Cardiac atrium fibroblast (primary cell): ENCODE results near the gene PCIF1. TPM values are rescaled to one million over a fixed set of nuclear protein-coding genes. Genes with fewer than 3 reads are reported as not detected.

ENCODE experiments used
- total RNA-seq: library from RNA; depleted of rRNA; stranded (reverse); fragments of >200 nt; gene quantifications from 2 replicates; pipeline ENCODE4 v1.2.3, GENCODE V29; 2015

PCIF1 gene
- 9.2 and 17.3 TPM in 2 replicates for total RNA-seq

DNA sequence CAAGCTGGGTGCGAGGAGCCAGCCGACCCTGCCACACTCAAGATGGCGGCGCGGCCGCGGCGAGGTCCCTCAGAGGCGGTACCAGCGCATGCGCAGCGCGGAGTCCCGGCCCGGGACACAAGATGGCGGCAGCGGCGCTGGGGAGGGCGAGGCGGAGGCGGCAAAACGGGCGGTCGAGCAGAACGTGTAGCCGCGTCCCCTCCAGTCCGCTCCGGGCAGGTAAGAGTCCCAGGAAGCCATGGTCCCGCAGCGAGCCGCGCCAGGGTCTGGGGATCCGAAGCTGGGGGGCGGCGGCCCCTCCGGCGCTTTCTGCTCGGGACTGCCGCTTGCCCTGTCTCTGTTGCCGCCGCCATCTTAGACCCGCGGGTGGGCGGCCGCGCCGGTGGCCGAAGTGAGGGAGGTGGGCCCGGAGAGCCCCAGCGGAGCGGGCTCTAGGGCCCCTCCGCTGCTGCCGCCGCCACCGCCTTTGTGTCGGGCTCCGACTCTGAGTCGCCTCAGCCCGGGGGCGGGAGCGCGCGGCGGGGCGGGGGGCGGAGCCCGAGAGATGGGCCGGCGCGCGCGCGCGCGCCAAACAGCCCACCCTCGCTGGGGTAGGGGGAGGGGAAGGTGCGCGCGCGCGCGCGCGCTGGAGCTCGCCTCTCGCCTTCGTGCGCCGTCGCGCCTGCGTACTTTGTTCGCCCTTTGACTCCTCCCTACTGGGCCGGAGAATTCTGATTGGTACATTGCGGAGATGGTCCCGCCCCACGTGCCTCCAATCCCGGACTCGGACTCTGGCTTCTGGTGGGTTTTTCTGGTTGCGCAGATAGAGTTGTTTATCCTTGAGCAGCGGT, at the start of gene PCIF1:
Gene PCIF1 (plus strand): TSS at position 98 of the 830 bp plus-strand sequence. CDS start 4,317 bp downstream, outside the sequence.

DNA sequence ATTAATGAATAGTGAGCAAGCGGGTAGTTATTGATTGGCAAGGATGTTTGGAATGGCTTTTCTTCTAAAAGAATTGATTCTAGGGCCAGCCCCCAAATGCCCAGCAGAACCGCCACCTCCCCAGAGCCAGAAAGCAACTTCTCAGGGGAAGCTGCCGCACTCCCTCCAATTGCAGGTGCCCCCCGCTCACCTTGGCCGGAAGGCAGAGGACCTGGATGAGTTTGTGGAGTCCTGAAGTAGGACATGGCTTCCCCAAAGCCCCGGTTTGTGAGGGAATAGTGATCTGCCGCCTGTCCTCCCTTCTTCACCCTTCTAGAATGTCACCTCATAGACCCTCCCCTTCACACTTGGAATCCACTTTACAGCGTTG, 47.2 kb upstream of the PCIF1 start, which contains the start of gene SPATA25:
Gene SPATA25 (minus strand): TSS at position 277 of the 370 bp plus-strand sequence. CDS start 32 bp downstream, at position 245.

DNA sequence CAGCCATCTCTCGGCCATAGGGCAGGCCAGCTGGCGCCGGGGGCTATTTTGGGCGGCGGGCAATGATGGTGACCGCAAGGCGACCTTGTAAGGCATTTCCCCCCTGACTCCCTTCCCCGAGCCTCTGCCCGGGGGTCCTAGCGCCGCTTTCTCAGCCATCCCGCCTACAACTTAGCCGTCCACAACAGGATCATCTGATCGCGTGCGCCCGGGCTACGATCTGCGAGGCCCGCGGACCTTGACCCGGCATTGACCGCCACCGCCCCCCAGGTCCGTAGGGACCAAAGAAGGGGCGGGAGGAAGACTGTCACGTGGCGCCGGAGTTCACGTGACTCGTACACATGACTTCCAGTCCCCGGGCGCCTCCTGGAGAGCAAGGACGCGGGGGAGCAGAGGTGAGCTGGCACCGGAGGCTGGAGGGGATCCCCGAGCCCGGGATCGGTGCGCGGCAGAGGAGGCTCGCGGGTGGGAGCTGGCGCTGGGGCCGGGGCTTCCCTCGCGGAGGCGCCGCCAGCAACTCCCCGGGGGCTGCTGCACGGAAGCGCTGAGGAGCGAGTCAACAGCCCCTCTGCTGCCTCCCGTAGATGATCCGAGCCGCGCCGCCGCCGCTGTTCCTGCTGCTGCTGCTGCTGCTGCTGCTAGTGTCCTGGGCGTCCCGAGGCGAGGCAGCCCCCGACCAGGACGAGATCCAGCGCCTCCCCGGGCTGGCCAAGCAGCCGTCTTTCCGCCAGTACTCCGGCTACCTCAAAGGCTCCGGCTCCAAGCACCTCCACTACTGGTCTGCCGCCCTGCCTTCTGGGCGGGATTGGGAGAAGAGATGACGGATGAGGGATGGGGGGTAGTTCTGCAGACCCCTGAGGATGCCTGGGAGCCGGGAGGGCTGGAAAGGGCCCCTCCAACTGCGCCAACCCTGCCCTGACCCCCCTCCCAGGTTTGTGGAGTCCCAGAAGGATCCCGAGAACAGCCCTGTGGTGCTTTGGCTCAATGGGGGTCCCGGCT, 43.2 kb upstream of the PCIF1 start, which contains the start of the genes CTSA and NEURL2:
Gene CTSA (plus strand): TSS at position 351 of the 999 bp plus-strand sequence. CDS start 234 bp downstream, at position 585.
Gene NEURL2 (minus strand): TSS at position 224 of the 999 bp plus-strand sequence. CDS start 217 bp downstream, at position 7.

GRCh38 chr20:45911486-45912343, 22.8 kb upstream of the PCIF1 start, which contains the start of gene PLTP:
TSS of gene PLTP (minus strand) at chr20:45912155. CDS start at chr20:45911452, 703 bp downstream.

GRCh38 chr20:45971675-45972499, 37.4 kb downstream of the PCIF1 start, which contains the start of gene ZNF335:
TSS of gene ZNF335 (minus strand) at chr20:45972203. CDS start at chr20:45971410, 793 bp downstream.

Other genes with a start within 250 kb of the PCIF1 start
- not detected in 2 replicates for gene WFDC13, start 232.6 kb upstream of the PCIF1 start, total RNA-seq
- gene WFDC10B, start 229.7 kb upstream of the PCIF1 start, total RNA-seq: not detected in 2 replicates
- gene SPINT4, start 212.3 kb upstream of the PCIF1 start, total RNA-seq: not detected in 2 replicates
- not detected in 2 replicates for gene WFDC3, start 142.8 kb upstream of the PCIF1 start, total RNA-seq
- gene DNTTIP1, start 142.7 kb upstream of the PCIF1 start, total RNA-seq: 17.2 and 25.1 TPM in 2 replicates
- gene UBE2C, start 122.0 kb upstream of the PCIF1 start, total RNA-seq: 19.6 and 32.7 TPM in 2 replicates
- gene TNNC2, start 107.4 kb upstream of the PCIF1 start, total RNA-seq: not detected in 2 replicates
- 33.6 and 41.5 TPM in 2 replicates for gene SNX21, start 100.9 kb upstream of the PCIF1 start, total RNA-seq
- 45.3 and 87.3 TPM in 2 replicates for gene ACOT8, start 77.3 kb upstream of the PCIF1 start, total RNA-seq
- 2.9 and 6.1 TPM in 2 replicates for gene ZSWIM3, start 77.1 kb upstream of the PCIF1 start, total RNA-seq
- gene ZSWIM1, start 53.5 kb upstream of the PCIF1 start, total RNA-seq: 9.4 and 9.9 TPM in 2 replicates
- not detected in 2 replicates for gene SPATA25, start 47.1 kb upstream of the PCIF1 start, total RNA-seq
- gene NEURL2, start 43.5 kb upstream of the PCIF1 start, total RNA-seq: 1.1 and 1.9 TPM in 2 replicates
- gene CTSA, start 43.3 kb upstream of the PCIF1 start, total RNA-seq: 134 and 149 TPM in 2 replicates
- gene PLTP, start 22.5 kb upstream of the PCIF1 start, total RNA-seq: 60.6 and 107 TPM in 2 replicates
- 7.9 and 17.0 TPM in 2 replicates for gene ZNF335, start 37.5 kb downstream of the PCIF1 start, total RNA-seq
- gene MMP9, start 74.2 kb downstream of the PCIF1 start, total RNA-seq: 0.81 TPM in 1 of 2 replicates, not detected in the other
- 2.5 TPM in 1 of 2 replicates, not detected in the other for gene SLC12A5, start 94.5 kb downstream of the PCIF1 start, total RNA-seq
- gene NCOA5, start 155.3 kb downstream of the PCIF1 start, total RNA-seq: 15.7 and 18.8 TPM in 2 replicates
- gene CD40, start 183.6 kb downstream of the PCIF1 start, total RNA-seq: 7.8 and 13.3 TPM in 2 replicates